ENCODE measurements around the gene WDR6. TPM values are rescaled to one million over a fixed set of nuclear protein-coding genes. Genes with fewer than 3 reads are reported as not detected.

Gene WDR6
- total and polyA plus RNA-seq, 9 of the 15 experiments (the other 6 are each of a cell fraction or from before 2014, with no cell fraction given) = 8.9 to 90.6 (median 44.7) TPM

GRCh38 chr3:48989796-48990635 is 17.2 kb upstream of the WDR6 start, which contains the start of gene P4HTM (continued):
- TF ChIP-seq MBD1 (CRISPR knock-in tag; IDR thresholded peaks at IDR 0.05) = peak; percentile 69; the same call in 1 of the 2 replicates
- no peak for TF ChIP-seq MEF2A (IDR thresholded peaks at IDR 0.05; ENCODE audit: control insufficient read depth, low read depth, low read length)
- TF ChIP-seq ZNF76 (CRISPR knock-in tag; IDR thresholded peaks at IDR 0.05; ENCODE audit: borderline replicate concordance) = no peak
- TF ChIP-seq RBM15 (IDR thresholded peaks at IDR 0.05; ENCODE audit: insufficient read depth, low read length) = no peak
- TF ChIP-seq NR2C2 (CRISPR knock-in tag; IDR thresholded peaks at IDR 0.05) = no peak
- no peak for TF ChIP-seq NR2C2 (tag; IDR thresholded peaks at IDR 0.05)
- TF ChIP-seq ZHX1 (conservative IDR thresholded peaks at IDR 0.05; ENCODE audit: low read length) = peak; percentile 73; the same call in 1 of the 2 replicates
- no peak for TF ChIP-seq FOXA3 (CRISPR knock-in tag; conservative IDR thresholded peaks at IDR 0.05 in 1 of 2, IDR thresholded peaks at IDR 0.05 in 1 of 2)
- no peak for TF ChIP-seq RBM22 (IDR thresholded peaks at IDR 0.05; ENCODE audit: low read depth, low read length, poor library complexity, severe bottlenecking)
- no peak for TF ChIP-seq MTA2 (IDR thresholded peaks at IDR 0.05; ENCODE audit: low read depth)
- no peak for TF ChIP-seq EWSR1 (IDR thresholded peaks at IDR 0.05; ENCODE audit: borderline replicate concordance, low read depth, partially characterized antibody)
- no peak for TF ChIP-seq CGGBP1 (CRISPR knock-in tag; IDR thresholded peaks at IDR 0.05)
- TF ChIP-seq NFRKB (IDR thresholded peaks at IDR 0.05; ENCODE audit: low read depth) = 0 out of 2 replicates have a peak, but pooled peaks have one; percentile 38
- no peak for TF ChIP-seq ZNF436 (CRISPR knock-in tag; IDR thresholded peaks at IDR 0.05)
- TF ChIP-seq XRCC5 (IDR thresholded peaks at IDR 0.05; ENCODE audit: low read depth, low read length) = peak; percentile 44; the same call in 1 of the 2 replicates
- peak; percentile 32 to 52; a peak in 1 of 4 replicates for TF ChIP-seq UBTF (IDR thresholded peaks at IDR 0.05; ENCODE audit: borderline replicate concordance in 1 of 2, low read depth in 2 of 2, low read length in 2 of 2)
- peak in 2 of 3 experiments; percentile 19 to 29 for TF ChIP-seq YY1 (IDR thresholded peaks at IDR 0.05; ENCODE audit: borderline replicate concordance in 1 of 3, control insufficient read depth in 1 of 3, extremely low read depth in 1 of 3, insufficient read depth in 3 of 3, insufficient read length in 1 of 3, insufficient replicate concordance in 2 of 3, low read depth in 1 of 3, low read length in 2 of 3)
- no peak for TF ChIP-seq SLC30A9 (CRISPR knock-in tag; IDR thresholded peaks at IDR 0.05)
- TF ChIP-seq EP400 (IDR thresholded peaks at IDR 0.05) = no peak; the same call in 1 of the 2 replicates
